ENCODE measurements around the gene TCEA2.

The TCEA2 gene

DNA sequence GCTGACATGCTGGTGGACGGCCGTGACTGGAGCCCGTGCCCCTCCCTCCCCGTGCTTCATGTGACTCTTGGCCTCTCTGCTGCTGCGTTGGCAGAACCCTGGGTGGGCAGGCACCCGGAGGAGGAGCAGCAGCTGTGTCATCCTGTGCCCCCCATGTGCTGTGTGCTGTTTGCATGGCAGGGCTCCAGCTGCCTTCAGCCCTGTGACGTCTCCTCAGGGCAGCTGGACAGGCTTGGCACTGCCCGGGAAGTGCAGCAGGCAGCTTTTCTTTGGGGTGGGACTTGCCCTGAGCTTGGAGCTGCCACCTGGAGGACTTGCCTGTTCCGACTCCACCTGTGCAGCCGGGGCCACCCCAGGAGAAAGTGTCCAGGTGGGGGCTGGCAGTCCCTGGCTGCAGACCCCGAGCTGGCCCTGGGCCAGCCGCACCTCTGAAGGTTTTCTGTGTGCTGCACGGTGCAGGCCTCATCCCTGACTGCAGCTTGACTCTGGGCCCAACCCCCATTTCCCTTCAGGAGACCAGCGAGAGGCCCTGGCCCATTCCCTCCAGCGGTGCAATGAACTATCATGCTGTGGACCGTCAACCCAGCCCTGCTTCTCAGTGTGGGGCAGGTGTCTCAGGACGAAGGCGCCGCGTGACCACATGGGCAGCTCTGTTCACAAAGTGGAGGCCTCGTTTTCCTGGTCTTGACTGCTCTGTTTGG is 36.2 kb downstream of the TCEA2 start:
- DNase-seq: no peak

DNA sequence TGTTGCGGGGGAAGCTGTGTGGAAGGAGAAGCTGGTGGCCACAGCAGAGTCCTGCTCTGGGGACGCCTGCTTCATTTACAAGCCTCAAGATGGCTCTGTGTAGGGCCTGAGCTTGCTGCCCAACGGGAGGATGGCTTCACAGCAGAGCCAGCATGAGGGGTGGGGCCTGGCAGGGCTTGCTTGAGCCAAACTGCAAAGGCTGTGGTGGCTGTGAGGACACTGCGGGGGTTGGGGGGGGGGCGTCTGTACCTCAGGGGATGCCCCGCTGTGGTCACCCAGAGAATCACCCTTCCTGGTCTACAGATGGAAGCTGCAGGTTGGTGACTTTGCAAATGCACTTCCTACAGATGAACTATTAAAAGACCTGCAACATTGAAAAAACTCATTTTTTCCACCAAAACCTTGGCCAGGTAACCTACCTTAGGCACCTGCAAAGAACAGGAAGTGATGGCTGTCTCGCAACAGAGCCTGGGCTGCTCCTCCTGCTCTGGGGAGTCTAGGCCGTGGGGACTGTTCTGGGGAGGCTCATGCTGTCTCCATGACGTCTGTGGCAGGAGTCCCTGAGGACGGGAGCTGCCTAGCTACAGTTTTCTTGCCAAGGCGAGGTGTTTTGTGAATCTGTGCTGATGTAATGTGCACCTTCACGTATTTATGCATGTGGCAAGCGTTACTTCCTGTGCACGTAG is 37.0 kb downstream of the TCEA2 start:
- no peak for DNase-seq

DNA sequence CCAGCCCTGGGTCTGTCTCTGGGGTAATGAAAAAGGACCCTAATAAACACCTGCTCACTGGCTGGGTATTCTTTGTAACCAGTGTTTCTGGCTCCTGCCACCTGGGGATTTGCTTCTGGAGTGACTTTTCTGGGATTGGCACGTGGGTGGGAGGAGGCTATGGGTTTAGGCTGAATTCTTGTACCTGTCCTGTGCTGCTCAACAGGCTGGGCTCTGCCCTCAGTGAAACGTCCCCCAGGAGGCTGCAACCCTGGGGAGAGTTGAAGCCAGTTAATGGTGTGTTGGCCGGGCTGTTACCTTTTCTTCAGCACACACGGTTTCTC is 37.5 kb downstream of the TCEA2 start:
- no peak for DNase-seq

DNA sequence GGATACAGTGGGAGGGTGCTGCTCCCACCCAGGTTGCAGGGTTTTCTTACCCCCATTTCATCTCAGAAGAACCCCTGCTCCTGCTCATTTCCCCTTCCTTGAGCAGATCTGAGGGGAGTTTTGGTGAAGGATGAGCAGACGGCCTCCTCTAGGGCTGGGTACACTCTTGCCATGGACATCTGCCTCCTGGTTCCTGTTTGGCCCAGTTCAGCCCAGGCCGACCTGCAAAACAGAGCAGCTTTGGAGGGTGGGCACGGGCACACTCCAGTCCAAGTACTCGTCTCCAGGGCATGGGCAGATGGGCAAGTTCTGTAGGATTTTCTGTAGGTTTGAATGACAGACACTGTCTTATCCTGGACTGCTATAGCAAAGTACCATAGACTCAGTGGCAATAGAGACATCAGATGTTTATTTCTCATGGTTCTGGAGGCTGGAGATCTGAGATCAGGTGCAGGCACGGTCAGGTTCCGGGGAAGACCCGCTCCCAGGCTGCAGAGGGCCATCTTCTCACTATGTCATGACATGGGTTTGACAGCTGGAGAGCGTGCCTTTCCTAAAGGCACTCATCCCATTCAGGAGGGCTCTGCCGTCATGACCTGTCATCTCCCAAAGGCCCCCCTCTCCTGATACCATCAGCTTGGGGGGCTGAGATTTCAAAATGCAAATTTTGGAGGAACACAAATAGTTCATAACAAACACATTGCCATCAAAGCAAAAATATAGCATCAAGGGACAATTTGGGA is 38.1 kb downstream of the TCEA2 start:
- DNase-seq: no peak

DNA sequence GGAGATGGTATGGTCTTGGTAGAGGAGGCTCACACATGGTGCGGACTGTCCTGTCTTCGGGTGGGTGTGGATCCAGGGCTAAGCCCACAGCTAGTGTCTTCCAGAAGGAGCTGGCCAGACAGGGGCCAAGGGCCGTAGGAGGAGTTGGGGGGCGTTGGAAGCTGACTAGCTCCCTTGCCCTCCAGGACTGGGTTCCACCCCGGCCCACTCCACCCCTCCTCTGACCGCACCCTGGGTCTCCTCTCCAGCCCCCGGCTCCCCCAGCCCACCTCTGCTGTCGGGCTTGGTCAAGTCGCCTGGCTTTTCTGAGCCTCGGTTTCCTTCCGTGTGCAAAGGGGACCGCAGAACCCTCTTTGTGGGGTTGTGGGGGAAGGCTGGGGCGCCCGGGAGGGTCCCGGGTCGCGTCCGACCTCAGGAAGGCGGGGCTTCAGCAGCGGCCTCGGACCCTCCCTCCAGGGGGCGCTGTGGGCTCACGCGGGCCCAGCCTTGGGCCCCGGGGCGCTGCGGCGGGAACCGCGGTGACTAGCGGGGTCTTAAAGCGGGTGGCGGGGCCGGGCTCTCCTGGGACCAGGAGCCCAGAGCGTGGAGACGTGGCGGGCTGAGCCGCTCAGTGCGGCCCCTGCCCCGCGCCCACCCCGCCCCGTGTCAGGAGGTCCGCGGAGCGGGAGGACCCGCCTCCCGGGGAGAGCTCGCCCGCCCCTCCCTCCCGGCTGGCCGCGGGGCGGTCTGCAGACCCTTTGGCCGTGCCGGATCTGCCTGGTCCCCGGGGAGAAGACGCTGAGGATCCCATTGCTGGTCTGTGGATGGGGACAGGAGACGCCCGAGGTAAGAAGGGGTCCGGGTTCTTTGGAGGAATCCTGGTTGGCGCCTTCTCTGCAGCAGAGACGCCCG is 39.0 kb downstream of the TCEA2 start:
- DNase-seq: peak; percentile 80

DNA sequence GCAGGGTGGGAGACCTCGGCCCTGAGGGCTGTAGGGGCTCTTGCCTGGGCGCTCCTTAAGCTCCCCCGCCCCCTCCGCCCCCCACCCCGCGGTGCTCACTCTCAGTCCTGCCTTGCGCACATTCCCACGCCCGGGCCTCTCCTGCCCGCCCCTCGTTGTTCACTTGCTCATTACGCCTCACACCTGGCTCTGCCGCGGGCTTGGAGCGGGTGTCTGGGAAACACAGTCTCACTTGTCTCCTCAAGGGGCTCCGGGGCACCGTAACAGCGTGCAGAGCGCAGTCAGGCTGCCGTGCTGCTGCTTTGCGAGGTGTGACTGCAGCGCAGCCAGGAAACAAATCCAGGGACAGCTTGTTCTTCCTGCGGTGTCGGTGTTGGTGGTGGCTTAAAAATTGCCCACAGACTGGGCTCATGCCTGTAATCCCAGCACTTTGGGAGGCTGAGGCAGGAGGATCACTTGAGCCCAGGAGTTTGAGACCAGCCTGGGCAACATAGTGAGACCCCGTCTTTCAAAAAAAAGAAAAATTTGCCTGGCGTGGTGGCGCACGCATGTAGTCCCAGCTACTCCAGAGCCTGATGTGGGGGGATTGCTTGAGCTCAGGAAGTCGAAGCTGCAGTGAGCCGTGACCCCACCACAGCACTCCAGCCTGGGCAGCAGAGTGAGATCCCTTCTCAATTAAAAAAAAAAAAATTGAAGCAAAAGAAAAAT is 39.8 kb downstream of the TCEA2 start:
- DNase-seq: peak; percentile 14

DNA sequence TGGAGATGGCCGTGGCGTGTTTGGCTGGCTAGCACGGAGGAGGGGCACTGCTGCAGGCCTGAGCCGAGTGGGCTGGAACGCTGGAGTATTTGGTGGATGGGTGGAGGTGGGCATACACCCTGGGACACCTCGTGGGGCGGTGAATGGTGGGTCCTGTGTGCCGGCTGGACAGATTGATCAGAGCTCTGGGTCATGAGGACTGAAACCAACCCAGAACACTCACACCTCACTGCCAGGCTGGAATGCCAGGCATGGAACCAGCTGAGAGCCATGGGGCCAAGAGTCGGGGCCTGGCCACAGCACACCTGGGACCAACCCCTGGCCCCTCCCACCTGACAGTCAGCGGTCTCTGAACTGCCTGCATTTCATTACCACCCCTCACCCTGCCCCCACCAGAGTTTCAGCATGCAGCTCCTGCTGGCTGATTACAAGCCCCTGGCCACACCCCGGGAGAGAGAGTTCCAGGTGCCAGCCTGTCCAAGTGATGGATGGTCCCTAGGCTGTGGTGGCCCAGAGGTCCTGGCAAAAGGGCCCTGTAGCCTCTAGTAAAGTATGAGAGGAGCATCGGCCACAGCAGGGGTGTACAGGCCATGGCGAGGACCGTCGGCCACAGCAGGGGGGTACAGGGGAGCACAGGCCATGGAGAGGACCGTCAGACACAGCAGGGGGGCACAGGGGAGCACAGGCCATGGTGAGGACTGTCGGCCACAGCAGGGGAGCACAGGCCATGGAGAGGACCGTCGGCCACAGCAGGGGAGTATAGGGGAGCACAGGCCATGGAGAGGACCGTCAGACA is 41.1 kb downstream of the TCEA2 start:
- DNase-seq: no peak

DNA sequence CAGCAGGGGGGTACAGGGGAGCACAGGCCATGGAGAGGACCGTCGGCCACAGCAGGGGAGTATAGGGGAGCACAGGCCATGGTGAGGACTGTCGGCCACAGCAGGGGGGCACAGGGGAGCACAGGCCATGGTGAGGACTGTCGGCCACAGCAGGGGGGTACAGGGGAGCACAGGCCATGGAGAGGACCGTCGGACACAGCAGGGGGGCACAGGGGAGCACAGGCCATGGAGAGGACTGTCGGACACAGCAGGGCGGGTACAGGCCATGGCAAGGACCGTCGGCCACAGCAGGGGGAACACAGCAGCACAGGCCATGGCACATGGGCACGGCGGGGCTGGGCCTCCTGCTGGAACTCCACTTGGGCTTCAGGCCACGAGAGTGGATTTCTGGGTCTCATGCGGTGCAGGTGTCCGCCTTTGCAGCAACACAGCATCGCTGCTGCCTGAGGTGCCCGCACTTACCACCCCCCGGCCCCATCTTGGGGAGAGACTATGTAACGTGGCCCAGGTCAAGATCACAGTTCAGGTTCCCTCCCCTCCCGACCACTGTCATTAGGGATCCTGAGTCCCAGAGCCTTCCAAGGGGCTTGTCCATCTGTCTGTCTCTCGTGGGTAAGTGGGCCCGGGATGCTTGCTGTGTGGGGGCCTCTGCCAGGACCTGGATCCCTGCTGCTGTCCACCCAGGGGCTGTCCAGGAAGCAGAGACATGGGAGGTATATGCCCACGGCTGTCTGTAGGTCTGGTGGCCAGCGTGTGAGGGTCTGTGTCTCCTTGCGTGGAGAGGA is 41.9 kb downstream of the TCEA2 start:
- DNase-seq: no peak

DNA sequence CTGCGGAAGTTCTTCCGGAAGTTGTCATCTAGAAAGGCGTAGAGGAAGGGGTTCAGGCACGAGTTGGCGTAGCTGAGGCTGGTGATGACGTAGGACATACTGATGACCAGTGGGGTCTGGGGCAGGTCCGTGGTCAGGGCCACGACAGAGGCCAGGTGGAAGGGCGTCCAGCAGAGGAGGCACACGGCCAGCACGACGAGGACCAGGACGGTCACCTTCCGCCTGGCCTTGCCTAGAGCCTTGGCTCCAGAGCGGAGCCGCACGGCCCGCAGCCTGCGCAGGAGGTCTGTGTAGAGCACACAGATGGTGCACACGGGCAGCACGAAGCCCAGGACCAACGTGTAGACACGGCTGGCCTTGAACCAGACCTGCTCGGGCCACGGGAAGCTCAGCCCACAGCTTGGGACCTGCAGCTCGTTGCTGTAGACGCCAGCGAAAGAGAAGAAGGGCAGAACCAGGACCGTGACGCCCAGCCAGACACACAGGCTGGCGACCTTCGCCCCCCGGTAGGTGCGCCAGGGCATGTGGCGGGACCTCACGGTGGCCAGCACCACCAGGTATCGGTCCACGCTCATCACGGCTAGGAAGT is 42.9 kb downstream of the TCEA2 start:
- no peak for DNase-seq

DNA sequence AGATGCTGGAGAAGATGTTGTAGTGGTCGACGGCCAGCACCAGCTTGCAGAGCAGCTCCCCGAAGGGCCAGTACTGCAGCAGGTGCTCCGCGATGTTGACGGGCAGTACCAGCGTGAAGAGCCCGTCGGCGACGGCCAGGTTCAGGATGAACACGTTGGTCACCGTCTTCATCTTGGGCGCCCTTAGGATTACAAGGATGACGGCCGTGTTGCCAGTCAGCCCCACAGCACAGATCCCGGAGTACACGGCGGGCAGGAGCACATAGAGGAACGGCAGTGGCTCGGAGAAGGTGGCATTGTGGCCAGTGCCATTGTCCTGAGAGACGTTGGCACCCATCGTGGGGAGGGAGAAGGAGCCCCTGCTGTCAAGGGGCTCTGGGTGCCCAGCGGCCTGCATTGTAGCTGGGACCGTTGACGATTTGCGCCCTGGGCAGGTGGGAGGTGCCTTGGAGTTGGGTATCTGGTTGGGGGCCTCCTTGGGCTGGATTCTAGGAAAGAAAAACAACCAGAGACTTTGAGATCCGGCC is 43.5 kb downstream of the TCEA2 start:
- DNase-seq: no peak

DNA sequence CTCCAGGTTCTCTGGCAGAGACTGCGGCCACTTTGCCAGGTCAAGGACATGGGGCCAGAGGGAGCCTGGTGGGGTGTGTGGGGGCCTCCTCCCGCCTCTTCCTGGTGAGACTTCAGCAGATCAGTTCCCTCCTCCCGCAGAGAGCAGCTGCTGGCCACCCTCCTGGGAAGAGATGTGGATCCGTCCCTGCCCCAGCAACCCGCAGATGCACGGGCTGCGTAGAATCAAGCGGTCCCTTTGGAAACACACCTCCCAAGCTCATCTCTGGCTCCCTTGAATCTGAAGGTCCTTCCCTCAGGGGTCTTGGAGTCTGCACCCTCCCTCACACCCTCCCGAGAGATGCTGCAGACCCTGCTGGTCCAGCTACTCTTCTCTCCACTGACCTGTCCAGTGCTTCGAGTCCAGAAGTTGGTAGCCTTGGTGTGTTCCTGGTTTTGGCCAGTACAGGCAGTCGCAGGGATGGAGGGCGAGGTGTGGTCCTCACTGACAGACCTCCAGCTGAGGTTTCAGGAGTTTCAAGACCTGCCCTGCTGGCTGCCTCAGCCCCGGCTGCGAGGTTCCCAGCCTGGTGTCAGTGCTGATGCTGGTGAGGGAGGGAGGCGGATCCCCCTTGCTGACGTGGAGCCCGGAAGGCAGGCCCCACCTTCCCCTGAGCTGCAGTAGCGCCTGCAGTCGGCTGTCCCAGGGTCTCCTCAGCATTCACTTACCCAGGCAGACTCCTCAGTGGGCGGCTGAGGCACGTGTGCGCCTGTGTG is 44.2 kb downstream of the TCEA2 start, which contains the start of gene NPBWR2:
TSS of gene NPBWR2 (minus strand) at position 585 of the 755 bp plus-strand sequence. CDS start 734 bp downstream, outside the sequence.
- peak; percentile 24 for DNase-seq

DNA sequence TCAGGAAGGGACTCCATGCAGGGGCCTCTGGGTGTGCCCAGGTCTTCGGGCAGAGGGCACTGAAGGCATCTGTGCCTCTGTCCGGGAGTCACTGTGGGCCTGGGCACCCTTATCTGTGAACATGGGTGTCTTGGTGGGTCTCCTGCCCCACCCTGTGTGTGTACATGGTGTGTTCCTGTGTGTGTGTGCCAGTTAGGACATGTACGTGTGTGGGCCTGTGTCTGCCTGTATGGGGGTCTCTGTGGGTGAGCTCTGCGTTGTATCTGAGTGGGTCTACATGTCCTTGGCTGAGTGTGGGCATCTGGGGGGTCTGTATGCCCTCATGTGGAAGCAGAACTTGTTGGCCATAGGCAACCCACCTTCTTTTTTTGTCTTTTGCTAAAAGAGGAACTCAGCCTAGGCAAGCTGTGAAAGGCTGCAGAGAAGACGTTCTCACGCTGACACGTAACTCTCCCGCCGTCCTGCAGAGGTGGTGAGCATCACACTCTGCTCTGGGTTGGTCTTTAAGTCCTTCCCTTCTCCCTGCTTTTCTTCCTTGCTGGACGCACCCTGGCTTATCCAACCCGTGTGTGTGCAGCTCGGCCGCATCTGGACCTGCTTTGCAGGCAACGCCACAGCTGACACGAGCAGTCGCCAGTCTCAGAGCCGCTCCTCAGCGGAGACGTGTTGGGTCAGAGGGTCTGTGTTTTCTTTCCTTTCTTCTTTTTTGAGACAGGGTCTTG is 44.9 kb downstream of the TCEA2 start:
- no peak for DNase-seq

DNA sequence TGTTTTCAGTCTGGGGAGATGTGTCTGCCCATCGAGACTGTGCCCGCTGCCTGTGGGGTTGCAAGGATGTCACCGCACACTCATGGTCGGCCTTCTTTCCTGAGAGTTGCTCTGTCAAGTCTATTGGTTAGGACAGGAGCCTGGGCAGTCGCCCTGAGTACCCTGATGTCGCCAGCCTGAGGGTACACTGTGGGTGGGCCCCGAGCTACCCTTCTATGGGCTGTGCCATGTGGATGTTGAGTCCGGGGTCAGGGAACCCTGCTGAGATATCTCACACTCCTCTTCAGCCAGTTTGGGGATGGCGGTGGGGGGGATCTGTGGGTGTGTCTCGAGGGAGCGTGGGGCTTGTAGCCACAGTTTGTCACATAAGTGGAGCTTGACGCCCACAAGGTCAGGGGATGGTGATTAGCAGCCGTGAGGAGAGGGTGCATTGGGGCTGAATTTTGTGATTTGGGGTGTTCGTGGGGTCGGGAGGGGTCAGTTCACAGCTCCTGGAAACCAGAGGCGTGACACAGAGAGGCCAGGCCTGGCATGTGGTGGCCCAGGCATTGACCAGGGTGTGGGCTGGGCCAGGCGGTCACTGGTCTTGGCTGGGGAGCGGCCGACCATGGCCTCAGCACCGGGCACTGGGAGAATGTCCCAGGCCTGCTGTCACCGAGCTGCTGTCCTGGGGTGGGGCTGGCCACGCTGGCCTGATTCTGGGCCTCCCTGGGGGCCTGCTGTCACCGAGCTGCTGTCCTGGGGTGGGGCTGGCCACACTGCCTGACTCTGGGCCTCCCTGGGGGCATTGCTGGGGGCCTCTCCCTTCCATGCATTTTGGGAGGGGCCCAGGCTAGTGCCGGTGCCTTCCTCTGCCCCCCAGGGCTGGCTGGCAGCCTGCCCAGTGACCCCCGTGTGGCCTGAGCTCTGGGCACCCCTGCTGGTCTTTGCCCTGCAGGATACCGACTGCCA is 46.0 kb downstream of the TCEA2 start:
- DNase-seq: no peak

DNA sequence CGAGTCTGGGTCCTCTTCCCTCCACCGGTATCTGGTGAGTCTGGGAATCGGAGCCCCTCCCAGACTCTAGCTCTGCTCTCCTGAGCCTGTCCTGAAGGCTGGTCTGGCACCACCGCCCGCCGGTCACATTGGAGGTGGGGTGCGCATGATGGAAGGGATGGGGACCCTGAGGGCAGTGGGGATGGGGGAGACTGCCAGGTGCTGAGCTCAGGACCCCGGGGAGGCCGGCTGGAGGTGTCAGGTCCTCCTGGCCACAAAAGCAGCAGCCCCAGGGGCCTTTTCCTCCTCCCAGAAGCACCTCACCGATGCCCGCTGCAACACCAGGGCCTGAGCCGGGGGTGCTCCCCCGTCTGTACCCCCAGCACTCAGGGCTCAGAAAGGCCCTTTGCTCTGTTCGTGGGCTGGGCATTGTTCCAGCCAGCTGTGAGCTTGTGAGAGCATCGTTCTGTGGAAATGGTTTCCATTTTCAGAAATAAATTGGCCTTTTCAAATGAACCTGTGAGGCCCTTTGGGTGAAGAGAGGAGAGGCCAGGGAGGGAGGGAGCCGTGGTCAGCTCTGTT is 46.9 kb downstream of the TCEA2 start:
- no peak for DNase-seq

DNA sequence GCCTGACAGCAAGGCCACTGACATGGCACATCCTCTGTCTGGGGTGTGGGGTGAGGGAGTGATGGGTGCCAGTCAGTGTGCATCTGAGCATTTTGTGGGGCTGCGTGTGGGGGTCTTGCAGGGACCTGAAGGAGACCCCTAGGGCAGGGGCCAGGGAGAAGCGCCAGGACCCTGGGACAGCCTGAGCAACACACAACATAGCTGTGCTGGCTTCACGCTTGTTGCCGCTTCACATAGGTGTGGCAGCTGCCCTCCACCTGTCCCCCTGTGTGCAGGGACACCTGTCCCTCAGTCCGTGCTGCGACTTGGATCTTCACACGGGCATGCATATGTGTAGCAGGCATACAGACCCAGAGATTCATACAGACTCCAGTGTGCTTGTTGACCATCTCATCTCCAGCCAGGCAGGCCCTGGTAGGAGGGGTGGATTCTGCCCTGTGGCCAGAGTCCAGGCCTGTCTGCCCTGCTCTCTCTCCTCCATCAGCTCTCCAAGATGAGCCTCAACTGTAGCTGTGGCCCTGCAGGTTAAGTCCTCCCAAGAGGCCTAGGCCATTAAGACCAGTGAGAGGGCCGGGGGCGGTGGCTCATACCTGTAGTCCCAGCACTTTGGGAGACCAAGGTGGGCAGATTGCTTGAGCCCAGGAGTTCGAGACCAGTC is 47.5 kb downstream of the TCEA2 start:
- no peak for DNase-seq

Measured in CD4-positive, alpha-beta T cell treated with Interleukin-17A for 4 hours (primary cell).